D721Med (cell line): Measurements from ENCODE around the gene SFXN1.

Experiments
- DNase-seq: peaks from one replicate; pipeline ENCODE4 v3.0.0; 2011; ENCODE audit warnings: low spot score; ENCODE audit not compliant: insufficient read length
- FAIRE-seq: peaks from 2 replicates; lab custom pipeline; 2011; peaks lifted over from hg19 to GRCh38; lab: Jason Lieb, UNC
- CTCF ChIP-seq: IDR thresholded peaks from 2 replicates; pipeline ENCODE4 v1.5.1; 2012; ENCODE audit warnings: mild to moderate bottlenecking, control low read depth; ENCODE audit not compliant: insufficient read depth; ENCODE audit errors: missing control alignments

The SFXN1 gene

DNA sequence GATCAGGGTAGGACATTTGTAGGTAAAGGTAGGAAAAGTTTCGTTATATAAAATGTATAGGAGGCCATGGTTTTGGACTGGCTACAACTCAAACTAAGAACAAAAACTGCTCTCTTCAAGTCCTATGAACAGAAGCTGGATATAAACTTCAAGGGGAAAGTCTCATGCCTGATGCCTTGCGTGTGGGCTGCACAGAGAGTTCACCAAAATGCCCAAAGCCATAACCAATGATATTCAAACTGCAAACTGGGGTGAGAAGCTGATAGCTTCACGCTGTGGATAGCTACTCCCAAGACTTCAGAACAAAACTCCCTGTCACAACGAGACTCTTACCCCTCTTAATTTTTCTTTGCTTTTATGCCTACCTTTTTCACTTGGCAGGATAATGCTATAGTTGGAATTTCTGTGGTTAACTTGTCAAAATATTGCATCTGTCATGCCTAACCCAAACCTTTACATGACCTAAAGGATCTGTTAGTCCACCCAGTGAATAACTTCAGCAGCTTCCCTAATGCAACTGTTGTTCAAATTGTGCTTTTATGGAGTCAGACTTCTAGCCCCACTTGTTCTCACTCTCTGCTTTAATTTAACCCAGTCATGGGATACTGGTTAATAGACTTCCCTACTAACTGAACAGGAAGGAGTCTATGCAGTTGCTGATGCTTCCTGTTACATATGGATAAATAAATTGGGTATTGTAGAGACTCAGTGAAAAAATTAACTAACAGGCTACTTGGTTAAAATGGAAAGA is 71.9 kb downstream of the SFXN1 start:
- no peak for FAIRE-seq
- TF ChIP-seq CTCF = no peak

DNA sequence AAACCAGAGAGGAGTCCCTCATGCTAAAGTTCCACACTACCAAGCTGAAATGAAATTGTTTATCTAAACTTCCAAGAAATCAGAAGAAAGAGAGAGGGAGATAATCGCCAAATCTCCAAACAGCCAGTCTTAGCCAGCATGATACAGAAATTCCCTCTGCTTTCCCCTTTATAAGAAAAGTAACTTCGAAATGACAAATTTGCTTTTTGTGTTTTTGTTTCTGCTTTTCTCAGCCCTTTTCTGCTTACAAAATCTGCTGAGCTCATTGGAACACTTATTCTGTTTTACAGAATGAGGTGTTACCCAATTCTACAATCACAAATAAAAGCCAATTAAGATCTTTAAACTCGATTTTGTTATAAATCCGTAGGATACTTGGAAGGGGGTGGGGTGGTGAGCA is 72.9 kb downstream of the SFXN1 start:
- no peak for TF ChIP-seq CTCF
- DNase-seq = no peak
- no peak for FAIRE-seq

More for the DNA sequence above, 71.9 kb downstream of the SFXN1 start:
- DNase-seq = no peak

DNA sequence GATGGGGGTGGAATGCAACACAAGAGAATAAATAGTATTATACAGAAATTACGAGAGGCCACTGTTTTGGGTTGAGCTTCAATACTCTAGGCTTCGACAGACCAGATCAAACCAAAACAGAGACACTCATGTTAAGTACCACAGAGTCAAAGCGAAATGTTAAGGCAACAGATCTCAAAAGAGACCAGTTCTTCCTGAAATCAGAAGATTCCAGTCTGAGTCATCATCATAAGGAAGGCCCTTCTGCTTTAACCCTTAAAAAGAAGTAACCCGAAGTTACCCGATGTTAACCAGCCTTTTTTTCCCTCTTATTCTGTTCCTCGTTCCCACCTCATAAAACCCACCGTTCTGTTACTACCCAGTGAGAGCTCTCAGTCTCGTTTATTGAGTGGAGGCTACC is 75.9 kb downstream of the SFXN1 start:
- no peak for DNase-seq
- FAIRE-seq = no peak
- no peak for TF ChIP-seq CTCF

DNA sequence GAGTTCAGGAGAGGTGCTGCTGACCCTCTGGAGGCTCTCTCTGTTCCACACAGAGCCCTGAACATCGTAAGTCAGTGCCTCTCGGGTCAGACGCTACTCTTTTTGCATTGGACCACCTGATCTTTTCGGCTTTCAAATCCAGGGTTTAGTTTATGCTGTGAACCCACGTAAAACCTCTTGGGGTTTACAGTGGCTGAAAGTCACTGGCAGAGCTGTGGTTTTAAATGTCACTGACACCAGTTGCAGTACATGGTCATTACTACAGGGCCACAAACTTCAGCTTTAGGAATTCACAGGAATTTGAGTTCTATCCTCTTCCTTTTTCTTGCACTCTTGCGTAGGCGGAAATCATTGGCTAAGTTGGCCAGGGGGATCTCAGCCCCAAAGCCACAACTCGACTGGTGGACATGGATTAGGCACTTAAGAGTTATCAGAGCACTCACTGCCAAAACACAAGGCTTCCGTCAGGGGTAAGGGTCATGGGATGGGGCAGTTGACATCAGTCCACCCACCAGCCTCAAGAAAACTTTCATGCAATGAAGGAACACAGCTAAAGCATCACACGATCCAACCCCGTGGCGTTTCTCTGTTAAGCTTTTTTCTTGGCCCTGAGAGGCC is 76.9 kb downstream of the SFXN1 start:
- FAIRE-seq = no peak

DNA sequence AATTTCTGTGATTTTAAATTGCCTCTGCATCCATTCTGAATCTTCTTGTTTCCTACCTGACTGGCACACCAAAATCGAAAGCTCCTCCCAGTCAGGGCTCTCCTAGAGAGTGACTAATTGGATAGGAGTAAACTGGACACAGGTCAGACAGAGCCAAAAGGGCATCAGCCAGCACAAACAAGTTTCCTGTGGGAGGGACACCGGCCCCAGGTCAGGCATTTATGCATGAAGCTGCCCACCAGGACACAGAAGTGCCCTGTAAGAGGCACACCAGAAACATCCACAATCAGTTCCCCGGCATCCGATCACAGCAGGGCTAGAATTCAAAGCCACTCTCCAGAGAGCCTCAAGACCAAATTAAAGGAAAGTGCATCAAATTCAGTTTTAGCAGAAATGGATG is 78.4 kb downstream of the SFXN1 start:
- TF ChIP-seq CTCF = no peak
- FAIRE-seq (no peak), DNase-seq (no peak)

More for the DNA sequence above, 76.9 kb downstream of the SFXN1 start:
- DNase-seq = no peak
- no peak for TF ChIP-seq CTCF

- no peak for TF ChIP-seq CTCF
- DNase-seq (no peak), FAIRE-seq (no peak)
These were observed 79.4 kb downstream of the SFXN1 start for GRCh38 chr5:175557778-175558177.
